Mesenchymal stem cell (in vitro differentiated cells and primary cell): ENCODE results near the gene PHF5A.
"Not testable (repeated sequence)": the region's sequence is repeated elsewhere in the genome, so short reads cannot be mapped to it uniquely, and the experiment has no call there.

ENCODE experiments used
- DNase-seq: peaks from one replicate; pipeline ENCODE4 v3.0.0-alpha.2; 2013
- H2AFZ ChIP-seq: one replicate; pipeline ENCODE4 v1.6.1; 2013; ENCODE audit warnings: low read depth, mild to moderate bottlenecking, control low read depth, inconsistent platforms, low read length, moderate library complexity
- H2AK5ac ChIP-seq: 2 replicates; pipeline ENCODE4 v1.6.1; 2013; ENCODE audit warnings: low read length, moderate library complexity, mild to moderate bottlenecking, inconsistent platforms; ENCODE audit not compliant: severe bottlenecking
- H2BK120ac ChIP-seq: one replicate; pipeline ENCODE4 v1.6.1; 2013; ENCODE audit warnings: low read depth, mild to moderate bottlenecking, inconsistent platforms, low read length, moderate library complexity
- H2BK12ac ChIP-seq, 2 experiments: one replicate each; pipeline ENCODE4 v1.6.1; 2013; ENCODE audit warnings: inconsistent platforms in 2 of 2, low read length in 2 of 2, mild to moderate bottlenecking in 2 of 2, moderate library complexity in 2 of 2, control low read depth in 1 of 2
- H2BK15ac ChIP-seq: one replicate; pipeline ENCODE4 v1.6.1; 2013; ENCODE audit warnings: mild to moderate bottlenecking, low read depth, inconsistent platforms; ENCODE audit not compliant: poor library complexity, severe bottlenecking
- H2BK5ac ChIP-seq: 2 replicates; pipeline ENCODE4 v1.6.1; 2013; ENCODE audit warnings: low read depth, mild to moderate bottlenecking, low read length, control low read depth, inconsistent platforms; ENCODE audit not compliant: poor library complexity, severe bottlenecking
- H3K14ac ChIP-seq, 2 experiments: one replicate each; pipeline ENCODE4 v1.6.1; 2013; ENCODE audit warnings: inconsistent platforms in 2 of 2, low read length in 2 of 2, control low read depth in 1 of 2, mild to moderate bottlenecking in 1 of 2, moderate library complexity in 1 of 2
- H3K18ac ChIP-seq, 2 experiments: one replicate each; pipeline ENCODE4 v1.6.1; 2013; ENCODE audit warnings: inconsistent platforms in 2 of 2, low read length in 2 of 2, control low read depth in 1 of 2, low read depth in 1 of 2, mild to moderate bottlenecking in 1 of 2
- H3K23ac ChIP-seq, 2 experiments: one replicate each; pipeline ENCODE4 v1.6.1; 2013; ENCODE audit warnings: inconsistent platforms in 2 of 2, low read length in 2 of 2, mild to moderate bottlenecking in 2 of 2, moderate library complexity in 2 of 2, control low read depth in 1 of 2
- H3K27ac ChIP-seq: 2 replicates; pipeline ENCODE4 v1.5.1; 2013; ENCODE audit warnings: mild to moderate bottlenecking, moderate library complexity, low read length, control low read depth, inconsistent platforms; ENCODE audit not compliant: poor library complexity, severe bottlenecking
- H3K27me3 ChIP-seq, 2 experiments: 2 replicates each; pipeline versions ENCODE4 v1.6.1 to v1.7.0; 2013; ENCODE audit warnings: low read length in 2 of 2, mild to moderate bottlenecking in 2 of 2, moderate library complexity in 2 of 2, control low read depth in 1 of 2, inconsistent platforms in 1 of 2; ENCODE audit not compliant: control insufficient read depth in 1 of 2, insufficient read depth in 1 of 2
- H3K36me3 ChIP-seq, 2 experiments: 2 replicates each; pipeline versions ENCODE4 v1.6.1 to v1.7.0; 2013; ENCODE audit warnings: low read length in 2 of 2, control low read depth in 1 of 2, inconsistent platforms in 1 of 2, low read depth in 1 of 2, mild to moderate bottlenecking in 1 of 2; ENCODE audit not compliant: insufficient read depth in 2 of 2, control insufficient read depth in 1 of 2
- H3K4ac ChIP-seq, 2 experiments: one replicate each; pipeline ENCODE4 v1.6.1; 2013; ENCODE audit warnings: inconsistent platforms in 2 of 2, low read length in 2 of 2, mild to moderate bottlenecking in 2 of 2, moderate library complexity in 2 of 2, control low read depth in 1 of 2, low read depth in 1 of 2
- H3K4me1 ChIP-seq: 2 replicates; pipeline ENCODE4 v1.6.1; 2013; ENCODE audit warnings: low read depth, low read length, control low read depth; ENCODE audit not compliant: control insufficient read depth, insufficient read depth
- H3K4me2 ChIP-seq: 2 replicates; pipeline ENCODE4 v1.6.1; 2013; ENCODE audit warnings: low read length, mild to moderate bottlenecking, inconsistent platforms; ENCODE audit not compliant: poor library complexity, severe bottlenecking
- H3K4me3 ChIP-seq, 2 experiments: 2 replicates each; pipeline versions ENCODE4 v1.5.1 to v1.7.0; 2013; ENCODE audit warnings: low read length in 2 of 2, mild to moderate bottlenecking in 2 of 2, control low read depth in 1 of 2, low read depth in 1 of 2; ENCODE audit not compliant: insufficient read depth in 1 of 2
- H3K79me1 ChIP-seq: replicated peaks from 2 replicates; pipeline ENCODE4 v1.6.1; 2013; ENCODE audit warnings: mild to moderate bottlenecking, control low read depth, low read length, inconsistent platforms; ENCODE audit not compliant: poor library complexity, severe bottlenecking
- H3K9ac ChIP-seq: 2 replicates; pipeline ENCODE4 v1.7.0; 2013; ENCODE audit warnings: mild to moderate bottlenecking, low read length, moderate library complexity
- H3K9me3 ChIP-seq: 2 replicates; pipeline ENCODE4 v1.7.0; 2013; ENCODE audit warnings: mild to moderate bottlenecking, low read length; ENCODE audit not compliant: control insufficient read depth
- H4K8ac ChIP-seq: one replicate; pipeline ENCODE4 v1.6.1; 2013; ENCODE audit warnings: inconsistent platforms, mild to moderate bottlenecking, low read length, moderate library complexity
- H4K91ac ChIP-seq: one replicate; pipeline ENCODE4 v1.6.1; 2013; ENCODE audit warnings: mild to moderate bottlenecking, low read length, inconsistent platforms
- WGBS: methylation state at CpG from one replicate; pipeline ENCODE4 v1.1.7; 2013; ENCODE audit warnings: mixed read lengths; 5-methylcytosine and 5-hydroxymethylcytosine counted together

Gene PHF5A

GRCh38 chr22:41469218-41469851, 843 bp upstream of the PHF5A start:
- 3% methylated on average over 22 of the region's 30 CpGs for WGBS
- DNase-seq: no peak
- H3K18ac ChIP-seq: peak overlapping the region; percentile 11 to 96

GRCh38 chr22:41461901-41462300, 6.6 kb downstream of the PHF5A start:
- DNase-seq: no peak
- H3K9me3 ChIP-seq: no peaks in the 10 kb centered on the region
- no peaks in the 10 kb centered on the region for H3K4me1 ChIP-seq
- no peak overlapping the region for H3K23ac ChIP-seq
- H2AK5ac ChIP-seq: no peak overlapping the region
- no peak overlapping the region for H3K27ac ChIP-seq
- H2BK12ac ChIP-seq: no peak overlapping the region
- H4K8ac ChIP-seq: no peak overlapping the region
- no peaks in the 10 kb centered on the region for H3K27me3 ChIP-seq
- no peak overlapping the region for H2BK5ac ChIP-seq
- no peak overlapping the region for H3K14ac ChIP-seq
- H3K4ac ChIP-seq: no peak overlapping the region
- H2BK120ac ChIP-seq: no peak overlapping the region
- H3K79me1 ChIP-seq: peaks cover 29% of the 10 kb centered on the region
- H3K18ac ChIP-seq: no peak overlapping the region
- WGBS: no CpG with 5 or more reads among the region's 4 CpGs
- no peak overlapping the region for H2AFZ ChIP-seq
- no peak overlapping the region for H3K4me2 ChIP-seq
- no peak overlapping the region for H2BK15ac ChIP-seq
- H3K36me3 ChIP-seq: peaks cover 52 to 86% of the 10 kb centered on the region in 2 experiments
- no peak overlapping the region for H4K91ac ChIP-seq
- no peak overlapping the region for H3K9ac ChIP-seq
- H3K4me3 ChIP-seq: no peak overlapping the region

More at GRCh38 chr22:41469218-41469851, 843 bp upstream of the PHF5A start:
- peak overlapping the region in 1 of 2 experiments; percentile 18 for H2BK12ac ChIP-seq
- no peak overlapping the region for H2BK15ac ChIP-seq
- no peak overlapping the region for H2AK5ac ChIP-seq
- H4K91ac ChIP-seq: peak overlapping the region; percentile 79
- H3K79me1 ChIP-seq: peaks cover 16% of the 10 kb centered on the region
- H3K27me3 ChIP-seq: no peaks in the 10 kb centered on the region
- peak overlapping the region in 1 of 2 experiments; percentile 79 for H3K14ac ChIP-seq
- H3K4ac ChIP-seq: peak overlapping the region; percentile 48 to 96
- H3K4me1 ChIP-seq: peaks cover 10% of the 10 kb centered on the region
- peak overlapping the region; percentile 86 for H4K8ac ChIP-seq
- peak overlapping the region; percentile 91 for H3K9ac ChIP-seq
- peak overlapping the region; percentile 86 for H2AFZ ChIP-seq
- H3K4me3 ChIP-seq: peak overlapping the region; percentile 95 to 100
- H3K36me3 ChIP-seq: peaks cover 18 to 47% of the 10 kb centered on the region in 2 experiments
- peak overlapping the region; percentile 97 for H3K4me2 ChIP-seq
- H3K27ac ChIP-seq: no peak overlapping the region
- H2BK5ac ChIP-seq: peak overlapping the region; percentile 51
- peak overlapping the region in 1 of 2 experiments; percentile 77 for H3K23ac ChIP-seq
- no peak overlapping the region for H2BK120ac ChIP-seq
- no peaks in the 10 kb centered on the region for H3K9me3 ChIP-seq

- H2BK5ac ChIP-seq, H3K9me3 ChIP-seq, H3K18ac ChIP-seq, DNase-seq, H3K4me3 ChIP-seq, H3K4ac ChIP-seq, H3K9ac ChIP-seq, H3K4me2 ChIP-seq, H2BK12ac ChIP-seq, H2BK15ac ChIP-seq, H4K8ac ChIP-seq, H3K27ac ChIP-seq, H3K27me3 ChIP-seq, H2AK5ac ChIP-seq, H3K4me1 ChIP-seq, H3K23ac ChIP-seq, H3K14ac ChIP-seq, H2AFZ ChIP-seq, H2BK120ac ChIP-seq, H4K91ac ChIP-seq: not testable (repeated sequence)
- Histone ChIP-seq H3K79me1 (peaks cover 18% of the 10 kb centered on the region), H3K36me3 (peaks cover 40 to 70% of the 10 kb centered on the region in 2 experiments)
- 100% methylated on average over 3 of the region's 5 CpGs for WGBS
Observed at GRCh38 chr22:41460071-41460470, 8.4 kb downstream of the PHF5A start.

- Histone ChIP-seq H3K4me2 (no peak overlapping the region), H2AFZ (no peak overlapping the region), H3K4me3 (no peak overlapping the region), H2AK5ac (no peak overlapping the region), H3K9me3 (no peaks in the 10 kb centered on the region), H3K36me3 (peaks cover 39 to 63% of the 10 kb centered on the region in 2 experiments), H3K18ac (no peak overlapping the region), H2BK5ac (no peak overlapping the region), H2BK12ac (no peak overlapping the region), H2BK120ac (no peak overlapping the region), H4K8ac (no peak overlapping the region), H3K27ac (no peak overlapping the region), H3K4me1 (no peaks in the 10 kb centered on the region), H2BK15ac (no peak overlapping the region), H4K91ac (no peak overlapping the region), H3K79me1 (peaks cover 18% of the 10 kb centered on the region), H3K27me3 (no peaks in the 10 kb centered on the region), H3K4ac (no peak overlapping the region), H3K14ac (no peak overlapping the region), H3K9ac (no peak overlapping the region), H3K23ac (no peak overlapping the region)
- WGBS: no CpG with 5 or more reads among the region's 1 CpG
- DNase-seq: no peak
Observed at GRCh38 chr22:41459431-41459830, 9.1 kb downstream of the PHF5A start.
